Loucy (cell line): Measurements from ENCODE around the gene ZNF587B.

Experiments used
- H2AFZ ChIP-seq: fragments of 200-600 bp; sonication (generic); 2 replicates; pipeline ENCODE4 v1.6.0; 2016; ENCODE audit warnings: antibody characterized with exemption, mild to moderate bottlenecking, low read length, moderate library complexity
- H3F3A ChIP-seq: fragments of 200-600 bp; 2 replicates; pipeline ENCODE4 v1.6.0; 2016; ENCODE audit warnings: antibody characterized with exemption, low read depth, mild to moderate bottlenecking
- H3K27me3 ChIP-seq: fragments of 200-600 bp; sonication (generic); 2 replicates; pipeline ENCODE4 v1.6.1; 2014; ENCODE audit warnings: low read length, mild to moderate bottlenecking; ENCODE audit not compliant: insufficient read depth, poor library complexity, severe bottlenecking
- H3K36me3 ChIP-seq: fragments of 200-600 bp; sonication (generic); 2 replicates; pipeline ENCODE4 v1.6.1; 2016; ENCODE audit warnings: low read length; ENCODE audit not compliant: insufficient read depth
- H3K4me1 ChIP-seq: fragments of 200-600 bp; sonication (generic); 2 replicates; pipeline ENCODE4 v1.5.1; 2014; ENCODE audit warnings: low read length, mild to moderate bottlenecking; ENCODE audit not compliant: insufficient read depth, poor library complexity, severe bottlenecking
- H3K4me2 ChIP-seq: fragments of 200-600 bp; sonication (generic); 2 replicates; pipeline ENCODE4 v1.6.0; 2014; ENCODE audit warnings: antibody characterized with exemption, low read length, low read depth, mild to moderate bottlenecking; ENCODE audit not compliant: poor library complexity, severe bottlenecking
- H3K4me3 ChIP-seq: fragments of 200-600 bp; sonication (generic); 2 replicates; pipeline ENCODE4 v1.5.1; 2014; ENCODE audit warnings: low read length, mild to moderate bottlenecking, mixed read lengths; ENCODE audit not compliant: poor library complexity, severe bottlenecking
- H3K79me2 ChIP-seq: fragments of 200-600 bp; sonication (generic); 2 replicates; pipeline ENCODE4 v1.6.1; 2014; ENCODE audit warnings: low read length; ENCODE audit not compliant: insufficient read depth
- H3K9ac ChIP-seq: fragments of 200-600 bp; sonication (generic); 2 replicates; pipeline ENCODE4 v1.6.0; 2014; ENCODE audit warnings: mild to moderate bottlenecking, low read depth, low read length, moderate library complexity; ENCODE audit not compliant: poor library complexity, severe bottlenecking
- H3K9me2 ChIP-seq: fragments of 200-600 bp; sonication (generic); replicated peaks from 2 replicates; pipeline ENCODE4 v1.6.1; 2016; ENCODE audit warnings: low read depth, low read length, mixed read lengths
- H3K9me3 ChIP-seq: fragments of 200-600 bp; sonication (generic); 2 replicates; pipeline ENCODE4 v1.6.1; 2014; ENCODE audit warnings: mild to moderate bottlenecking, antibody characterized with exemption, low read length, low read depth; ENCODE audit not compliant: insufficient read depth
- H4K20me1 ChIP-seq: fragments of 200-600 bp; sonication (generic); 2 replicates; pipeline ENCODE4 v1.6.0; 2014; ENCODE audit warnings: antibody characterized with exemption, low read length, mild to moderate bottlenecking; ENCODE audit not compliant: insufficient read depth, poor library complexity, severe bottlenecking
- CTCF ChIP-seq: fragments of 200-600 bp; sonication (generic); conservative IDR thresholded peaks from 2 replicates; pipeline ENCODE4 v1.5.1; 2014; ENCODE audit warnings: mild to moderate bottlenecking, antibody characterized with exemption, low read length
- EZH2phosphoT487 ChIP-seq: fragments of 200-600 bp; IDR thresholded peaks from 2 replicates; pipeline ENCODE4 v1.6.1; 2018; ENCODE audit warnings: antibody characterized with exemption, mild to moderate bottlenecking, moderate library complexity, borderline replicate concordance

Gene ZNF587B

GRCh38 chr19:57816652-57817051, 13.4 kb upstream of the ZNF587B start:
- Histone ChIP-seq H3K27me3 (no peaks in the 10 kb centered on the region), H3K9me2 (no peaks in the 10 kb centered on the region), H2AFZ (no peak overlapping the region), H3F3A (no peaks in the 10 kb centered on the region), H4K20me1 (peaks cover 4% of the 10 kb centered on the region), H3K4me3 (no peak overlapping the region), H3K9ac (no peak overlapping the region), H3K4me1 (peaks cover 31% of the 10 kb centered on the region), H3K79me2 (peaks cover 32% of the 10 kb centered on the region), H3K4me2 (no peak overlapping the region), H3K36me3 (no peaks in the 10 kb centered on the region), H3K9me3 (no peaks in the 10 kb centered on the region)
- no peak for TF ChIP-seq CTCF
- TF ChIP-seq EZH2phosphoT487, result no peak

GRCh38 chr19:57817976-57818375, 12.1 kb upstream of the ZNF587B start:
- H3K9me2 ChIP-seq, result no peaks in the 10 kb centered on the region
- H2AFZ ChIP-seq, result no peak overlapping the region
- H4K20me1 ChIP-seq, result peaks cover 4% of the 10 kb centered on the region
- H3K9ac ChIP-seq, result no peak overlapping the region
- peaks cover 20% of the 10 kb centered on the region for H3K4me1 ChIP-seq
- H3K4me3 ChIP-seq, result no peak overlapping the region
- no peaks in the 10 kb centered on the region for H3K36me3 ChIP-seq
- H3K79me2 ChIP-seq, result peaks cover 41% of the 10 kb centered on the region
- no peak overlapping the region for H3K4me2 ChIP-seq
- no peaks in the 10 kb centered on the region for H3K9me3 ChIP-seq
- TF ChIP-seq EZH2phosphoT487, result no peak
- TF ChIP-seq CTCF, result no peak
- no peaks in the 10 kb centered on the region for H3F3A ChIP-seq
- no peaks in the 10 kb centered on the region for H3K27me3 ChIP-seq

- Histone ChIP-seq H3K9ac (no peak overlapping the region), H3F3A (no peaks in the 10 kb centered on the region), H3K9me3 (no peaks in the 10 kb centered on the region), H3K4me1 (peaks cover 20% of the 10 kb centered on the region), H3K79me2 (peaks cover 43% of the 10 kb centered on the region), H3K4me3 (no peak overlapping the region), H3K4me2 (peak overlapping the region; percentile 56), H3K36me3 (no peaks in the 10 kb centered on the region), H2AFZ (no peak overlapping the region), H3K9me2 (no peaks in the 10 kb centered on the region), H4K20me1 (peaks cover 4% of the 10 kb centered on the region), H3K27me3 (no peaks in the 10 kb centered on the region)
- TF ChIP-seq CTCF (no peak), EZH2phosphoT487 (no peak)
Observed at GRCh38 chr19:57818378-57818777, 11.7 kb upstream of the ZNF587B start.
